Testis (tissue), 3 donors: ENCODE data around the gene PRKN. TPM values are rescaled to one million over a fixed set of nuclear protein-coding genes. Genes with fewer than 3 reads are reported as not detected.

Experiments used
- DNase-seq: peaks from one replicate; pipeline ENCODE4 v3.0.0-alpha.2; 2019
- H3K27ac ChIP-seq, 2 donors: fragments of 200-600 bp; sonication (generic); one replicate each; pipeline ENCODE4 v1.5.1; 2019
- H3K27me3 ChIP-seq: fragments of 200-600 bp; sonication (generic); one replicate; pipeline ENCODE4 v1.5.1; 2019
- H3K36me3 ChIP-seq: fragments of 200-600 bp; sonication (generic); one replicate; pipeline ENCODE4 v1.5.1; 2017; ENCODE audit warnings: low read depth; ENCODE audit errors: missing control alignments
- H3K4me1 ChIP-seq: fragments of 200-600 bp; sonication (generic); one replicate; pipeline ENCODE4 v1.5.1; 2019
- H3K4me3 ChIP-seq, 2 donors: fragments of 200-600 bp; sonication (generic); one replicate each; pipeline ENCODE4 v1.5.1; 2017 to 2019
- H3K9me3 ChIP-seq: fragments of 200-600 bp; sonication (generic); one replicate; pipeline ENCODE4 v1.5.1; 2017
- POLR2A ChIP-seq: fragments of 450-650 bp; IDR thresholded peaks from one replicate; pipeline ENCODE4 v1.6.1; 2017; ENCODE audit warnings: antibody characterized with exemption, mild to moderate bottlenecking, moderate library complexity
- WGBS, 2 donors: methylation state at CpG; one replicate each; pipeline ENCODE4 v1.1.5; 2018; 5-methylcytosine and 5-hydroxymethylcytosine counted together
- intact Hi-C: fragments of 100-400 bp; cut with DNase I; formaldehyde crosslinking; loops from one replicate; pipeline ENCODE4 v1.15.1; 2023; ENCODE audit warnings: low total_unique reads
- polyA plus RNA-seq: library from polyadenylated mRNA; stranded (reverse); fragments of 350-450 nt; fragmentation: Illumina TruSeq; extraction: RNeasy Lipid Tissue Mini Kit (QIAGEN cat#74804); gene quantifications from one replicate; pipeline ENCODE4 v1.2.3, GENCODE V29; 2014; ENCODE audit warnings: low read depth, low replicate concordance; ENCODE audit not compliant: insufficient read depth
- total RNA-seq, 2 donors: library from RNA; depleted of rRNA; stranded (reverse); fragments of >200 nt; gene quantifications; one replicate each; pipeline ENCODE4 v1.2.3, GENCODE V29; 2016
- TF ChIP-seq, protein P1 (sequence below), 3 experiments: fragments of 450-650 bp in 2 of 3; fragments of 200-600 bp in 1 of 3; sonication (generic) in 1 of 3; IDR thresholded peaks; one replicate each; pipeline ENCODE4 v1.5.1; 2016 to 2019; ENCODE audit warnings: antibody characterized with exemption in 3 of 3, mild to moderate bottlenecking in 2 of 3, moderate library complexity in 1 of 3

PRKN gene
- total and polyA plus RNA-seq, 3 donors from 2014 or later = 19.1 to 34.5 (median 28.8) TPM

DNA sequence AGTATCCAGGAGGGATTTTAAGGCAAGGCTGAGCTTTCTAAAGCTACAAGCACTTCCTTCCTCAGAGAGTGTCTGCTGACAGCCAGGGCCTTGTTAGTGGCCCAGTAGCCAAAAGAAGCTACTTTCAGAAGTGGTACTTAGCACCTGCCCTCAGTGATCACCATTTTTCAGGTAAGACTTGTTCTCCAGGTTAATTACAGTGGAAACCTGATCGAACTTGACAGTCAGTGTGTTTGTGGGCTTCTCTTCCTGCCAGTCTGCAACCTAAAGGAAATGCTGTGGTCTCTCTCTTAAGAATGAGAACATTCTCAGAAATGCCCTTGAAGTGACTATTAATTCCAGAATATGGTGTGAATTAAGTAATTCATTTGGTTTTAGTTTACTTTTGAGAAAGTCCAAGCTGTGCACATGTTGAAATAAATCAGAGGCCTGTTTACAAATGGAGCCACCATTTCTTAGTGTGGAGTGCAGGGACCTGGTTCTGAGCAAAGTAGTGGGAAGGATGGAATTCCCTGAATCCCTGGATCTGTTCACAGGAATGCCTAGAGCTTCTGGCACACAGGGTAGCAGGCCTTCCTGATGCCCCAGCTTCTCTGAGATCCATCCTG lies 1268.5 kb downstream of the PRKN start:
- TF ChIP-seq, protein P1, sequence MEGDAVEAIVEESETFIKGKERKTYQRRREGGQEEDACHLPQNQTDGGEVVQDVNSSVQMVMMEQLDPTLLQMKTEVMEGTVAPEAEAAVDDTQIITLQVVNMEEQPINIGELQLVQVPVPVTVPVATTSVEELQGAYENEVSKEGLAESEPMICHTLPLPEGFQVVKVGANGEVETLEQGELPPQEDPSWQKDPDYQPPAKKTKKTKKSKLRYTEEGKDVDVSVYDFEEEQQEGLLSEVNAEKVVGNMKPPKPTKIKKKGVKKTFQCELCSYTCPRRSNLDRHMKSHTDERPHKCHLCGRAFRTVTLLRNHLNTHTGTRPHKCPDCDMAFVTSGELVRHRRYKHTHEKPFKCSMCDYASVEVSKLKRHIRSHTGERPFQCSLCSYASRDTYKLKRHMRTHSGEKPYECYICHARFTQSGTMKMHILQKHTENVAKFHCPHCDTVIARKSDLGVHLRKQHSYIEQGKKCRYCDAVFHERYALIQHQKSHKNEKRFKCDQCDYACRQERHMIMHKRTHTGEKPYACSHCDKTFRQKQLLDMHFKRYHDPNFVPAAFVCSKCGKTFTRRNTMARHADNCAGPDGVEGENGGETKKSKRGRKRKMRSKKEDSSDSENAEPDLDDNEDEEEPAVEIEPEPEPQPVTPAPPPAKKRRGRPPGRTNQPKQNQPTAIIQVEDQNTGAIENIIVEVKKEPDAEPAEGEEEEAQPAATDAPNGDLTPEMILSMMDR (IDR thresholded peaks at IDR 0.05) = no peak
- no peak for TF ChIP-seq POLR2A
- 79 to 85% methylated on average over 1 of the region's 1 CpG for WGBS, 2 donors

DNA sequence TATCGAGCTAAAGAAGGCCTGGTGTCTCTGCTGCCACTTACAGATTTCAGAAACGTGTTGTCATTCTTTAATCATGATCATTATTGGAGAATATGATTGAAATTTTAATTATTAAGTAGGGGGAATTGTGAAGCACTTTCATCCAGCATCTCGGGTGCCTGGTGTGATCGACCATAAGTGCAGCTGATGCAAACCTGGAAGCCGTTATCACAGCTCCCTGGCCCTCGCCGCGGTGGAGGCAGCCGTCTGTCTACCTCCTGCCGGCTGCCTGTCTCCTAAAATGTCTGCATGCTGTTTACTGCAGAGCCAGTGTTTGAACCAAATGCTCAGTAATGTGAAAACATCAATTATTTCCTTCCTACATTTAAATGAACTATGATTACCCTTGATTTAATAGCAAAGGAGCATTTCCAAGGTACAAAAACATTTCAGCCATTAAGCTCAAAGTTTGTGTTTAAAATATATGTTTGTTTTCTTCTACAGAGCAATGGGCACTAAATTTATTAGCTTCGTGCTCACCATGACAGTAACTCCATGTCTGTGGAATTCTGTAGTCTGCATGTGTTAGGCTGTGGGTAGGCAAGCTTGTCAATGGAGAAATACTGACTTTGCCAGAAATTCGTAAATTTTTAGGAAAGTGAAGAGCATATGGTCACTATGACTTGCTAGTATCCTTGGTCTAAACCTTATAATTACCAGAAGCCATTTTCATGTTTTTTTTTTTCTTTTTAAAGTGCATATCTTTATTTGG lies 1269.2 kb downstream of the PRKN start:
- 70 to 81% methylated on average over 12 of the region's 12 CpGs for WGBS, 2 donors
- Histone ChIP-seq H3K36me3 (no peaks in the 10 kb centered on the region), H3K9me3 (no peaks in the 10 kb centered on the region), H3K4me1 (no peaks in the 10 kb centered on the region), H3K4me3 (no peak overlapping the region), H3K27me3 (no peaks in the 10 kb centered on the region), H3K27ac (no peak overlapping the region)
- intact Hi-C loops = no loop called here
- DNase-seq = no peak
- TF ChIP-seq, protein P1 (IDR thresholded peaks at IDR 0.05) = no peak
- no peak for TF ChIP-seq POLR2A

More for the DNA sequence above, 1268.5 kb downstream of the PRKN start:
- H3K4me3 ChIP-seq = no peak overlapping the region
- H3K27ac ChIP-seq = no peak overlapping the region
- intact Hi-C loops = no loop called here
- H3K9me3 ChIP-seq = no peaks in the 10 kb centered on the region
- no peaks in the 10 kb centered on the region for H3K4me1 ChIP-seq
- DNase-seq = no peak
- H3K27me3 ChIP-seq = no peaks in the 10 kb centered on the region
- H3K36me3 ChIP-seq = no peaks in the 10 kb centered on the region

DNA sequence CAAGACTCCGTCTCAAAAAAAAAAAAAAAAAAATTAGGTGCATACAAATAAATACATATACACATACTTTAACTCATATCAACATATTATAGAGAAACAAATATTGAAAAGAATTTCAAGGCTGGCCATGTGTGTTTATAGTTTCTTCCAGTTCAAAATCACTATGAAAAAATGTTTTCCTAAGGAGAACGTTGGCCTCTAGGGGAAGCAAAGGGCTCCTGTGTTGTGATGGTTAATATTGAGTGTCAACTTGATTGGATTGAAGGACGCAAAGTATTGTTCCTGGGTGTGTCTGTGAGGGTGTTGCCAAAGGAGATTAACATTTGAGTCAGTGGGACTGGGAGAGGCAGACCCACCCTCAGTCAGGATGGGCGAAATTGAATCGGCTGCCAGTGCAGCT lies 1271.7 kb downstream of the PRKN start:
- Histone ChIP-seq H3K27ac (no peak overlapping the region), H3K36me3 (no peaks in the 10 kb centered on the region), H3K27me3 (no peaks in the 10 kb centered on the region), H3K4me1 (no peaks in the 10 kb centered on the region), H3K4me3 (no peak overlapping the region), H3K9me3 (no peaks in the 10 kb centered on the region)
- intact Hi-C loops = no loop called here
- TF ChIP-seq, protein P1 (IDR thresholded peaks at IDR 0.05) = no peak
- TF ChIP-seq POLR2A = no peak
- 84 to 88% methylated on average over 5 of the region's 5 CpGs for WGBS, 2 donors
- no peak for DNase-seq

DNA sequence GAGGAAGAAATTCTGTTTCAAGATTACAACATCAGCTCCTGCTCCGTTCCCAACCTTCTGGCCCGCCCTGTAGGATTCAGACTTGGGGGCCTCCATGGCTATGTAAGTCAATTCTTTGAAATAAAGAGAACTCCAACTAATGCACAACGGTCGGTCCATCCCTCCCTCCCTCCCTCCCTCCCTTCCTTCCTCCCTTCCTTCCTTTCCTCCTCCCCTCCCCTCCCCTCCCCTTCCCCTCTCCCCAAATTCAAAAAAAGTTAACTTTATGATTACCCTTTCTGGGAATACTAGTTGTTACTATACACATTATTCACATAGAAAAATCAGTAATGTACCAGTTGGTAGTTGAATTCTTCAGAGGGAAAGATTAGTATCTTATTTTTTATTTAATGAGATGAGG lies 1274.0 kb downstream of the PRKN start:
- no peaks in the 10 kb centered on the region for H3K36me3 ChIP-seq
- no peaks in the 10 kb centered on the region for H3K9me3 ChIP-seq
- intact Hi-C loops = no loop called here
- no peak overlapping the region for H3K4me3 ChIP-seq
- no peaks in the 10 kb centered on the region for H3K4me1 ChIP-seq
- no peak for DNase-seq
- no peaks in the 10 kb centered on the region for H3K27me3 ChIP-seq
- WGBS, 2 donors = 81 to 87% methylated on average over 4 of the region's 4 CpGs
- TF ChIP-seq, protein P1 (IDR thresholded peaks at IDR 0.05) = no peak
- TF ChIP-seq POLR2A = no peak
- no peak overlapping the region for H3K27ac ChIP-seq
